Stimulated activated CD4-positive, alpha-beta T cell treated with anti-CD3 and anti-CD28 coated beads, Interleukin-4, amount 100 ng/mL, for 1 hour (primary cell): ENCODE data around the gene ASB15.
"Not testable (repeated sequence)": the region's sequence is repeated elsewhere in the genome, so short reads cannot be mapped to it uniquely, and the experiment has no call there.

Experiments used
- DNase-seq: peaks from one replicate; pipeline ENCODE4 v3.0.0-alpha.2; 2020

Gene ASB15

DNA sequence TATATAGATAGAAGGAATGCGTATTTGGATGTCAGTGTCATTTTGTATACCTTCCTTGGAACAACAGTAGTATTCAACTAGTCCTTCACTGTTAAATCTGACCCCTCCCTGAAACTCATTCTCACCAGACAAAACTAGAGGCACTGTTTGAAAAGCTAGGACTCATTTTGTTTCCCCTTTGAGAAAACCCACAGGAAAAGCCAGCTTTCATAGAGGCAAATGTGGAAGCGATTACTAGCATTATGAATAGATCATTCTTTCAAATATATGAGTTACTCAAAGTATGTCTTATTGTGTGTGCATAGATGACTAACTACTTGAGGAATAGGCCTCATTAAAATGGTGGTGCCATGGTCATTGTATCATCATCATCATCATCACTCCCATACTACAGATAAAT lies 1.9 kb upstream of the ASB15 start:
- no peak for DNase-seq

GRCh38 chr7:123600876-123601275 lies 745 bp upstream of the ASB15 start:
- DNase-seq = no peak

- no peak for DNase-seq
These were observed 1.0 kb downstream of the ASB15 start for GRCh38 chr7:123602648-123603047.

GRCh38 chr7:123604739-123605138 lies 3.1 kb downstream of the ASB15 start:
- no peak for DNase-seq

GRCh38 chr7:123607423-123607975 lies 5.9 kb downstream of the ASB15 start:
- no peak for DNase-seq

DNA sequence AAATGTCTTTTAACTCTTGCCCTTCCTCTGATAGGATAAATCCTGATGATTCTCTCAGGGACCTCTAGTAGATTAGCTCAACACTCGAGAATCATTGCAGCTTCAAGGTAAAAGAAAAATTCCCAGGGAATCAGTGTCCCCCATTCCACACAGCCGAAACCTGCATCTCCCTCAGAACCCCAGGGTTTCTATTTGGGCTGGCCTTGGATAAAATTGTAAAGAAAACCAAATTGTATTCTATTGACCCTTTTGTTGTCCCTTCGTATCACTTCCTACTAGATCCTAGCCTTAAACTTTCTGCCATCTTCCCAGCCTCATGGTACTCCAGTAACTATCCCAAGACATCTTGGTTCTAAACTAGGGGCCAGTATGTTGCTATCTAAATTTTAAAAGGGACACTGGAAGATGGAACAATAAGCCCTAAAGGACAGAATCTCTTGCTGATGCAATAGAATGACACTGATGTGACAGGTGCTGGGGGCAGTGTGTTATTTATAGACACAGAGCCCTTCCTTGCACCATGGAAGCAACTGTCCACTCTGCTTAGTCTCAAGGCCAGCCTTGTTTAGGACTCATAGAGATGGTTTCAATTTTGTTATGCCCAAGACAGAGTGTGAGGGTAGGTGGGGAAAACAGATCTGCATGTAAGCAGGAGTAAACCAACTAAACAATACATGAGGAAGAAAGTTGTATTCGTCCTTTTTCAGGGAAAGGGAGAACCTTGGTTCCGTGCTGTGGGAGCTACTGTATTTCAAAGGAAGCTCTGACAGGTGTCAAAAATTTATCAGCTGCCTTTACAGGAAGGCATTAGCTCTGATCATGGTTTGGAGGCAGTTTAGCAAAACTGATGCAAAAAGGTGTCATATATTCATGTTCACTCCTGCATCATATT lies 7.6 kb downstream of the ASB15 start:
- no peak for DNase-seq

- no peak for DNase-seq
These were observed 8.2 kb downstream of the ASB15 start for GRCh38 chr7:123609883-123610239.

DNA sequence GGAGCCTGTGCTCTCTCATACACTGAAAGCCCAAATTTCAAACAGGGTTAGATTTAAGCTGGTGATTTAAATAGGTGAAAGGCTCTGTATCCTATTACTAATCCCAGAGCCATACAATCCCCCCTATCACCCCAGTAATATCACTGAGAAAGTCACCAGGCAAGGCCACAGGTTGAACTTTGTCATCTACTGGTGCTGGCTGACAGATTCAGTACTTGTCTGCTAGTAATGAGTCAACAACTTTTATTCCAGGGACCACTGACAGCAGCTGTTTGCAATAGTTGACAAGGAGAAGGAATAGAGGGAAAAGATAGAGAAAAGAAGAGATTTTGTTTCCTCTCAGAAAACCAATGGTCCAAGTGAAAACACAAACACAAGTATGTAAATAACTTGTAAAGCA lies 10.4 kb downstream of the ASB15 start:
- DNase-seq = no peak

DNA sequence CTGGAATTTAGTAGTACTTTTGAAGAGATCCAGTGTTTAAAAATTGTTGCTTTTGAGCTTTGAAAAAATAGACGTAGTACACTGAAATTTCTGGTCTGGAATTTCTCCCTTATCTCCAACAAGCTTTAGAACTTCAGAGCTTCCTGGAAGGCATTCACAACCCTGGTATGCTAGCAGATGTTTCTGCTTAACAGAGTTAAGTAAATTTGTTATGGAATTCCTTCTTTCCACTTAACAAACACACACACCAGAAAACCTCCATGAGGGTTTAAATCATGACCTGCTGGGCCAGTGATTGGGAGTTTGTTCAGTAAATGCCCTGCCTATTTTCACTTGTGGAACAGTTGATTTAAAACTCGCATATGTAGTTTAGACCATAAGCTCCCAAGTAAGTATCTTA lies 13.7 kb downstream of the ASB15 start:
- DNase-seq = no peak

DNA sequence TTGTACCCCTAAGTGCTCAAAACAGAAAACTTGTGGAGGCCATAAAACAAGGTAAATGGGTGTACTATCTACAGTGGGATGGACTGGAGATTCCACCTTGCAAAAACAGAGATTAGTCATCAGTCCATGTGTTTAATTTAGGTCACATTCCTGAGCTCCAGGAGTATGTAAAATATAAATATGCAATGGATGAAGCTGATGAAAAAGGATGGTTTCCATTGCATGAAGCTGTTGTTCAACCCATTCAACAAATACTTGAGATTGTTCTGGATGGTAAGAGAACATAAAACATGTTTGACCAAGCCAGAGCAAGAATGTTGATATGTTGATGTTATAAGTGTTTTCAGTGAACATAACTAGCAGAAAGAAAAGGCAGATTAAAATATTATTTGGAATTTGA lies 14.6 kb downstream of the ASB15 start:
- no peak for DNase-seq

GRCh38 chr7:123621707-123622106 lies 20.1 kb downstream of the ASB15 start:
- DNase-seq = no peak

GRCh38 chr7:123622660-123623386 lies 21.2 kb downstream of the ASB15 start:
- no peak for DNase-seq

DNA sequence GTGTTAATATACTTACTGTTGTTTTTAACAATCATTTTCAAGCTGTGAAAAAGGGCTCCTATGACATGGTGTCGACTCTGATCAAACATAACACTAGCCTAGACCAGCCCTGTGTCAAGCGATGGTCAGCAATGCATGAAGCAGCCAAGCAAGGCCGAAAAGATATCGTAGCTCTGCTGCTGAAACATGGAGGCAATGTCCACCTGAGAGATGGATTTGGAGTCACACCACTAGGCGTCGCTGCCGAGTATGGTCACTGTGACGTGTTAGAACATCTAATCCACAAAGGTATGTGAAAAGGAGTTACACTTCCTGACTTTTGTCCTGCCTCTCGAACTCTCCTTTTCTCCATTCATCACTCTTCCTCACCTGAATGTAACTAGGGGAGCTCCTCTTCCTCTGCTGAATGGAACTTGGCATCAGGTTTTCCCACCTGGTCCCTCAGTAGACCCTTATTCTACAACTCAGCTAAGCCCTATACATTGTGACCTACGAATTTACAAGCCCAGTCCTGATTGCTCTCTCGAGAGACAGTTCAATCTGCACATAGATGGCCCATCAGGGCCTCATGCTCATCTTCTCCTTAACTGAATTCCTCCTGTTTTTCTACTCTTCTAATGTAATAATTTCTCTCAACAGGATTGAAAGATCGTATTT lies 23.0 kb downstream of the ASB15 start:
- peak; percentile 65 for DNase-seq

GRCh38 chr7:123625254-123625653 lies 23.6 kb downstream of the ASB15 start:
- no peak for DNase-seq

DNA sequence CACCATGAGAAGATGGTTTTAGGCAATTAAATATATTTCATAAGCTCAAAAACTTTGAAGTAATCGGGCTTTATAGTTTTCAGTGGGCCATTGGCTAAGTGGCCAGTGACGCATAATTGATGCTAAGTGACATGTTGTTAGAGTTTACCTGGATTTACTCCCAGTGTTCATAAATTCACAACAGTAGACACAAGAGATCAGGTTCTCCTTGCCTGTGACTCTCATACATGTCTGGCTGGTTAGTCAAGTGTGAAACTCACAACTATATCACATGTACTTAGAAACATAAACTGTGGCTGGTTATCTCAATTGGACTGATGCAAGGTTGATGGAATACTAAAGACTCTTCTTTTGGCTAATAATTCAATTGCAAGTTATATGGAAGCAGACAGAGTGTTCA lies 26.2 kb downstream of the ASB15 start:
- no peak for DNase-seq

- DNase-seq = no peak
These were observed 27.2 kb downstream of the ASB15 start for GRCh38 chr7:123628829-123629228.

DNA sequence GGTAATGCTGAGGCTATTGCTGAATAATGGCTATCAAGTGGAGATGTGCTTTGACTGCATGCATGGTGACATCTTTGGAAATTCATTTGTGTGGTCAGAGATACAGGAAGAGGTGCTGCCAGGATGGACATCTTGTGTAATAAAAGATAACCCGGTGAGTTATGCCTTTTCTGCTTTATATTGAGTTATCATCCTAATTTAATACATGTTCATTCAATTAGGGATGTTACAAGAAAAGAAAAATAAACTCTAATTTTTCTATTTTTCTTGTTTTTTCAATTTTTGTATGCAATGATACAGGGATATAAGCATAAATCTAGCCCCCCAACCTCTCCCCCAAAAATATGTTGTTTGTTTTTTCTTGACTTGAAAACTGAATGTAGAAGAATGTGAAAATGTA lies 27.7 kb downstream of the ASB15 start:
- DNase-seq = no peak

GRCh38 chr7:123632808-123633207 lies 31.2 kb downstream of the ASB15 start:
- no peak for DNase-seq

DNA sequence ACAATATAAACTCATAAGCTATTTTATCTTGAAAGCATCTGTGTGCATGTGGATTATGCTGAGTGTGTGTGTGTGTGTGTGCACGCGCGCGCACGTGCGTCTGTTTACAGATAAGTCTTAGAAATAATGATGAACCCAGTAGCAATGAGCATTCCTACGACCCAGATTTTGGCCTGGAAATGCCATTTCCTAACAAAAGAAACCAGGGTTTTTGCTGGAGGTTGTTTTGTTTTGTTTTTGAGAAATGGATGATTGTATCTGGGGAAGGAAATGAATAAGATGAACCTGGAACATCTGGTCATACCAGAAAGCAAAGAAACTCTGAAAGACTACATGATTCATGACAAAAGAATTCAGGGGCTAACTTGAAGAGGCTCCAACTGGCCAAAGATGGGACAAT lies 31.9 kb downstream of the ASB15 start:
- no peak for DNase-seq

DNA sequence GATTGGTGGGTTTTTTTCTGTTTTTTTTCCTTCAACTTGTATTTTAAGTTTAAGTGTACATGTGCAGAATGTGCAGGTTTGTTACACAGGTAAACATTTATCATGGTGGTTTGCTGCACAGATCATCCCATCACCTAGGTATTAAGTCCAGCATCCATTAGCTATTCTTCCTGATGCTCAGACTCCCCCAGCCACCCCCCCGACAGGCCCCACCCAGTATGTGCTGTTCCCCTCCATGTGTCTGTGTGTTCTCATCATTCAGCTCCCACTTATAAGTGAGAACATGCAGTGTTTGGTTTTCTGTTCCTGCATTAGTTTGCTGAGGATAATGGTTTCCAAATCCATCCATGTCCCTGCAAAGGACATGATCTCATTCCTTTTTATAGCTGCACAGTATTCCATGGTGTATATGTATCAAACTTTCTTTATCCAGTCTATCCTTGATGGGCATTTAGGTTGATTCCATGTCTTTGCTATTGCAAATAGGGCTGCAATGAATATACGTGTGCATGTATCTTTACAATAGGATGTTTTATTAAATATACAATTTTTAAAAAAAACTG lies 32.5 kb downstream of the ASB15 start:
- DNase-seq = not testable (repeated sequence)

- no peak for DNase-seq
These were observed 34.1 kb downstream of the ASB15 start for GRCh38 chr7:123635551-123636359.

DNA sequence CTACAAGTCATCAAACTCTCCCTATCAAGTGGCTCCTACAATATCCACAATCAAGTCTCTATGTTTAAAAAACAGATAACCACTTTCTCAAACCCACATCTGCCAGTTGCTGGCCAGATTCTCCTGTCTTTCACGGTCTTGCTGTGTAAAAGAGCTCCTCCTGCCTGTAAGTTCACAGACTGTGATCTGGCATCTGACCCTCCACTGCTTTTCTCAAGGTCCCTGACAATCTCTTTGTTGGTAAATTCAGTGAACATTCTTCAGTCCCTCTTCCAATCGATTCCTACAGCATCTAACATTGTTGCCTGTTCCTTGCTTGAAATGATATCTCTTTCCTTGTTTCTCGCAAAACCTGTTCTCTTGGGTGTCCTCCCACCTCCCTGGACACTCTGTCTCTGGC lies 35.6 kb downstream of the ASB15 start:
- no peak for DNase-seq
